Superior temporal gyrus (tissue), 1 donor: ENCODE data around the gene NUTM2E.
"Not testable (repeated sequence)": the region's sequence is repeated elsewhere in the genome, so short reads cannot be mapped to it uniquely, and the experiment has no call there.

ENCODE experiments used
- DNase-seq: peaks from one replicate; pipeline ENCODE4 v3.0.0-alpha.2; 2016; ENCODE audit errors: extremely low spot score

Gene NUTM2E

DNA sequence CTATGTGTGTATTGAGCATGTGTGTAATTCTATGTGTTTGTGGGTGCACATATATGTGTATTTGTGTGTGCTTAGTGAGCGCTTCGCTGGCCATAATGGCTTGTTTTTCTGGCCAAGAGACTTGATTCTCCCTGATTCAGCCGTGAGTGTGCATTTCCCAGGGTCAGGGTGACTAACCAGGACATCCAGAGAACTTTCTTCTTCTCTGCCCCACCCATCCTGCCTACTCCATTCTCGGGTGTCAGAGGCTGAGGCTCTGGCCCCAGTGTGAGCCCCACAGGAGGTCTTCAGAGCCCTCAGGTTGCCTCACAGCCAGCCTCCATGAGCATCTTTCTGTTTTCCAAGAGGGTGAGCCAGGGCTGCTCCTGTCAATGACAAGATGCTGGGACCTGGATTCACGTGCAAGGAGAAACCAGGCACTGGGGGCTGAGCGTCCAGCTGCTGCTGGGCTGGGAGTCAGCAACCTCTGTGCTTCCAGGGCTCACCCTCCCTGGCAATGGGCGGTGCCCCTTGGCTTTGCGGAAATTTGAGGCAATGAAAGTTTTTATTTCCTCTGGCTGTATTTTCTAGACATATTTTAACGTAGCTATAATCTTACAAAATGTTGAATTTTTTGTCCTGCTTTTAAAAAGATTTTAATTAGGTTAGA lies 40.5 kb downstream of the NUTM2E start:
- not testable (repeated sequence) for DNase-seq

GRCh38 chr10:79868023-79868422 lies 41.5 kb downstream of the NUTM2E start:
- DNase-seq = not testable (repeated sequence)

DNA sequence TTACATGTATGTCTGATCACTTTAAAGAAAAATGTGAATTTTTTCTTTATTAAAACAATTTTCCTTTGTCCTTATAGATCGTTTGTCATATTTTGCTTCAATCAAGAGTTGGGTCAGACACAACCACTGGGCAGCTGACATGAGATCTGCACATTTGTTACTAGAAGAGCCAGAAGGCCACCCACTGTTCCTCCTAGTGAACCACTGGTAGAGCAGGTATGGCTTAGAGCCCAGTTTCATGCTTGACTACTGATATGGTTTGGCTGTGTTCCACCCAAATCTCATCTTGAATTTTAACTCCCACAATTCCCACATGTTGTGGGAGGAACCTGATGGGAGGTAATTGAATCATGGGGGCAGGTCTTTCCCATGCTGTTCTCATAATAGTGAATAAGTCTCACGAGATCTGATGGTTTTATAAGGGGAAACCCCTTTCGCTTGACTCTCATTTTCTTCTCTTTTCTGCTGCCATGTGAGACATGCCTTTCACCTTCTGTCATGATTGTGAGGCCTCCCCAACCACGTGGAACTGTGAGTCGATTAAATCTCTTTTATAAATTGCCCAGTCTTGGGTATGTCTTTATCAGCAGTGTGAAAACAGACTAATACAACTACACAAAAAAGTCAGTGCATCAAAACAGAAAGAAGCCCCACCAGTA lies 43.0 kb downstream of the NUTM2E start:
- not testable (repeated sequence) for DNase-seq

DNA sequence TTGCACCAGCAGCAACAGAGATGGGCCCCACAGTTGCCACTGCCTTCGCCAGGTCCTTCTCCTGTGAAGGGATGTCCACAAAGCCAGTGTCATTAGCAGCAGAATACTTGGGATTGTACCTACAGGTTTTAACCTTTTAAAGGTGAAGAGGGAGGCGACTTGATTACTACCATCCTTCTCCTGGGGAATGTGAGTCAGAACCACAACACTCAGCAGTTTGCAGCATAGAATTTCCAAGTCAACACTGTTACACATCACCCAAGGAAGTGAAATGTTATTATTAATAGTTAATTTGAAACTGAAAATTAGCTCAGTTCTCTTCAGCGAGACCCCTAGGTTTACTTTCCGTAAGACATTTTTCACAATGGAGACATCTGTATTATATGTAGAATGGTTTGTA lies 45.2 kb downstream of the NUTM2E start:
- not testable (repeated sequence) for DNase-seq
